Activated naive CD8-positive, alpha-beta T cell treated with anti-CD3 and anti-CD28 coated beads for 36 hours (primary cell): ENCODE data around the gene CCSER2. TPM values are rescaled to one million over a fixed set of nuclear protein-coding genes. Genes with fewer than 3 reads are reported as not detected.
"Not testable (repeated sequence)": the region's sequence is repeated elsewhere in the genome, so short reads cannot be mapped to it uniquely, and the experiment has no call there.

Experiments
- DNase-seq: peaks from one replicate; pipeline ENCODE4 v3.0.0; 2021
- H3K27ac Mint-ChIP-seq: one replicate; pipeline ENCODE4 v1.8.0; 2022; ENCODE audit warnings: mild to moderate bottlenecking, moderate library complexity, mixed read lengths
- H3K27me3 Mint-ChIP-seq: one replicate; pipeline ENCODE4 v1.8.0; 2022; ENCODE audit warnings: mild to moderate bottlenecking, mixed read lengths
- H3K36me3 Mint-ChIP-seq: one replicate; pipeline ENCODE4 v1.8.0; 2021; ENCODE audit warnings: mild to moderate bottlenecking, mixed read lengths
- H3K4me1 Mint-ChIP-seq: one replicate; pipeline ENCODE4 v1.8.0; 2021; ENCODE audit warnings: mixed read lengths
- H3K4me3 Mint-ChIP-seq: one replicate; pipeline ENCODE4 v1.8.0; 2022; ENCODE audit warnings: mild to moderate bottlenecking, moderate library complexity, mixed read lengths
- H3K9me3 Mint-ChIP-seq: one replicate; pipeline ENCODE4 v1.8.0; 2022; ENCODE audit warnings: mixed read lengths
- total RNA-seq, 2 experiments: library from RNA; stranded (reverse); gene quantifications; one replicate each; pipeline ENCODE4 v1.2.3, GENCODE V29; 2021

Gene CCSER2
- total RNA-seq, 2 experiments from 2014 or later: 42.4 to 43.8 TPM

GRCh38 chr10:84460520-84460919 lies 132.1 kb downstream of the CCSER2 start:
- Mint-ChIP-seq H3K4me3 (no peak overlapping the region), H3K27me3 (no peaks in the 10 kb centered on the region), H3K4me1 (peaks cover 11% of the 10 kb centered on the region), H3K36me3 (peaks cover 38% of the 10 kb centered on the region), H3K27ac (no peak overlapping the region), H3K9me3 (peaks cover 6% of the 10 kb centered on the region)
- DNase-seq: no peak

DNA sequence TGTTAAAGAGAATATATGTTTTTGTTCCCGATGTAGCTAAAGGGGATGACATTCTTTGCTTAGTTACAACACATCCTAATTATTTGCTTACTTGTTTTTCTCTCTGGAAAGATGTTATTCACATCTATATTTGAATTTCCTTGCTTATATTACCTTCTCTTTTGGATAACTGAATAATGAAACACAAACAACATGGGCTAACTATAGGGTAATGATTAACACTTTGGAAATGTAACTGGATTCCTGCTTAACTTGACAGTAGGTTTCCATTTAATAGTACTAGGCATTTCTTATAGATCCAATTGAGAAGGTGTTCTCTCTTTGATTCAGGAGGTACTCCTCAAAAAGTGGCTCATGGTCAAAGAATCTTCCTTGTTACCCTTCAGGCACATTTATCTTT lies 141.1 kb downstream of the CCSER2 start:
- Mint-ChIP-seq H3K4me1 (no peaks in the 10 kb centered on the region), H3K27me3 (no peaks in the 10 kb centered on the region), H3K36me3 (peaks cover 19% of the 10 kb centered on the region), H3K27ac (no peak overlapping the region), H3K4me3 (no peak overlapping the region), H3K9me3 (no peaks in the 10 kb centered on the region)
- DNase-seq: no peak

DNA sequence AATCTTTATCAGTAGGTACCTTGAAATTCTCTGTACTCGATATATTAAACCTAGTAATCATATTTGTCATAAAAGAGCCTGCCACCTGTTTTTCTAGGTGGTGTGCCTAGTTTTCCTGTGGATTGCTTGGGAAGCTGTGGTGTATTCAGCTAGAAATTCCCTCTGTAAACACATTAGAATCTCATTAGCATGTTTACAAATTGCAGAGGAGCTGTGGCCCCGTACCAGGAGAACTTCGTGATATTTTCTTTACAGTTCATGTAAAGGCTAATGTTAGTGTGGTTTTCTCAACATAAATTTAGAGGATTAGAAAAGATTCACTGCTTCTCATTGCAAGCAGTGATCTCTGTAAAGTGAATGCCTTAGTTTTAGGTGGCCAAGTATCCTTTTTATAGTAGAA lies 144.7 kb downstream of the CCSER2 start:
- DNase-seq: no peak

GRCh38 chr10:84477398-84478128 lies 149.2 kb downstream of the CCSER2 start:
- Mint-ChIP-seq H3K27ac (no peak overlapping the region), H3K4me1 (peaks cover 2% of the 10 kb centered on the region), H3K4me3 (no peak overlapping the region), H3K27me3 (no peaks in the 10 kb centered on the region), H3K9me3 (no peaks in the 10 kb centered on the region), H3K36me3 (peaks cover 11% of the 10 kb centered on the region)
- DNase-seq: no peak

More for the DNA sequence above, 144.7 kb downstream of the CCSER2 start:
- H3K27me3 Mint-ChIP-seq: no peaks in the 10 kb centered on the region
- H3K4me1 Mint-ChIP-seq: no peaks in the 10 kb centered on the region
- no peak overlapping the region for H3K4me3 Mint-ChIP-seq
- H3K27ac Mint-ChIP-seq: no peak overlapping the region
- peaks cover 3% of the 10 kb centered on the region for H3K36me3 Mint-ChIP-seq
- H3K9me3 Mint-ChIP-seq: no peaks in the 10 kb centered on the region

DNA sequence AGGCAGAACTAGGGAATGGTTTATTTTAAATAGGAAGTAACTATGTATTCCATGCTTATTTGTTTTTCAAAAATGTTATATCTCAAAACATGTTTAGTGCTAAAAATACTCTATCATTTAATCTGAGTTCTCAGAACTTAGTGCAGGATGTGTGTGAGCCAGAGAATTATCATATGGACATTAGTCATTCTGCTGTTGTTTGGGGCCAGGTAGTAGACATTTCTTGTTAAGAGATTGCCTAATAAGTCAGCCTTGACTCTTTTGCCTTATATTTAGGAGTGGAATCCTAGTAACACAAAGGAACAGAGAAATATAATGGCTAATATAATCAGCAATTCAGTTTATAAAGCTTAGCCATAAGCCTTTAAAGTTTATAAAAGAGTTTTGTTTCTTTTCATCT lies 149.8 kb downstream of the CCSER2 start:
- H3K27me3 Mint-ChIP-seq: no peaks in the 10 kb centered on the region
- no peak for DNase-seq
- H3K4me1 Mint-ChIP-seq: peaks cover 2% of the 10 kb centered on the region
- peaks cover 13% of the 10 kb centered on the region for H3K36me3 Mint-ChIP-seq
- H3K9me3 Mint-ChIP-seq: no peaks in the 10 kb centered on the region
- H3K4me3 Mint-ChIP-seq: no peak overlapping the region
- H3K27ac Mint-ChIP-seq: no peak overlapping the region

DNA sequence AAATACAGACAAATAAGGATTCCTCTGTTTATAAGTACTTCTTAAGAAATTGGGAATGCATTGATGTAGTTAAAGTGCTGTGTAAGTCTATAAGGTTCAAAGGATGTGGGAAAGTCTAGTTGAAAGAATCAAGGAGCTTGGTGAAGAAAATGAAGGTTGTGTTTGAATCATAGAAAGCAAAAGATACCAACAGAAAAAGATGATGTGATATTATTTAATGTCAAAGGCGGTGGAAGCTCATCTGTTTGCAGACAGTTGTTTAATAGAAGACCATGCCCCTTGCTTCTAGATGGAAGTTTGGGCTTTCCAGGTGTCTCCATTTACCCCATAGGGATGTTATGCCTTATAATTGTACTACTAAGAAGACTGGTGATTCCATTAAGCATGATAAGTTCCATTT lies 150.3 kb downstream of the CCSER2 start:
- Mint-ChIP-seq H3K9me3 (no peaks in the 10 kb centered on the region), H3K36me3 (peaks cover 13% of the 10 kb centered on the region), H3K27ac (no peak overlapping the region), H3K27me3 (no peaks in the 10 kb centered on the region), H3K4me3 (no peak overlapping the region), H3K4me1 (peaks cover 2% of the 10 kb centered on the region)
- DNase-seq: no peak

- no peak overlapping the region for H3K4me3 Mint-ChIP-seq
- H3K36me3 Mint-ChIP-seq: peaks cover 59% of the 10 kb centered on the region
- H3K4me1 Mint-ChIP-seq: no peaks in the 10 kb centered on the region
- H3K27ac Mint-ChIP-seq: no peak overlapping the region
- no peaks in the 10 kb centered on the region for H3K27me3 Mint-ChIP-seq
- no peak for DNase-seq
- H3K9me3 Mint-ChIP-seq: peaks cover 4% of the 10 kb centered on the region
Measured at GRCh38 chr10:84484541-84484940, 156.2 kb downstream of the CCSER2 start.

- Mint-ChIP-seq H3K36me3 (peaks cover 42% of the 10 kb centered on the region), H3K4me3 (no peak overlapping the region), H3K4me1 (peaks cover 16% of the 10 kb centered on the region), H3K27me3 (no peaks in the 10 kb centered on the region), H3K9me3 (peaks cover 2% of the 10 kb centered on the region), H3K27ac (no peak overlapping the region)
- no peak for DNase-seq
Measured at GRCh38 chr10:84493361-84493760, 165.0 kb downstream of the CCSER2 start.

DNA sequence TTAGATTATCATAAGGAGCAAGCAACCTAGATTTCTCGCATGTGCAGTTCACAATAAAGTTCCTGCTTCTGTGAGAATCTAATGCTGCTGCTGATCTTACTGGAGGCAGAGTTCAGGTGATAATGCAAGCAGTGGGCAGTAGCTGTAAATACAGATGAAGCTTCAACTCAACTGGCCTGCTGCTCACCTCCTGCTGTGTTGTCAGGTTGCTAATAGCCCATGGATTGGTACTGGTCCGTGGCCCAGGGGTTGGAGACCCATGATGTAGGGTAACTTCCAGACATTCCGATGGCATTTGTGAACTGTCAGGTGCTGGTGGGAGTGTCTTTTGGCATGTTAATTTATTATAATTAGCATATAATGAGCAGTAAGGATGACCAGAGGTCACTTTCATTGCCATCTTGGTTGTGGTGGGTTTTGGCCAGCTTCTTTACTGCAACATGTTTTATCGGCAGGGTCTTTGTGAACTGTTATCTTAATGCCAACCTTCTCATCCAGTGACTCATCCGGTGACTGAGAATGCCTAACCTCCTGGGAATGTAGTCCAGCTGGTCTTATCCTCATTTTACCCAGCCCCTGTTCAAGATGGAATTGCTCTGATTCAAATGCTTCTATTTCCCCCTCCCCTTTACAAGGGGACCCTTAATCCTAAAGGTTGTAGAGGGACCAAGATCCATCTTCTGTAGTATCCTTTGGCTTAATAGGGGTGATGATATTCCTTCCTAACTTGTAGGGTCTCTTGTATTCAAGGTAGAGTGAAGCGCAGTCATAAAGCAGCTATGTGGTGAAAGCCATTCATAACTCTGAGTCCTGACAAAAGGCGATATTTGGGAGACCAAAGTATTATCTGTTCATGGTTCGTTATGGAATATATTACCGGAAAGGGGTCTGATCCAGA lies 165.8 kb downstream of the CCSER2 start:
- peaks cover 2% of the 10 kb centered on the region for H3K9me3 Mint-ChIP-seq
- peaks cover 18% of the 10 kb centered on the region for H3K4me1 Mint-ChIP-seq
- H3K27ac Mint-ChIP-seq: no peak overlapping the region
- DNase-seq: no peak
- peaks cover 34% of the 10 kb centered on the region for H3K36me3 Mint-ChIP-seq
- no peaks in the 10 kb centered on the region for H3K27me3 Mint-ChIP-seq
- H3K4me3 Mint-ChIP-seq: no peak overlapping the region

DNA sequence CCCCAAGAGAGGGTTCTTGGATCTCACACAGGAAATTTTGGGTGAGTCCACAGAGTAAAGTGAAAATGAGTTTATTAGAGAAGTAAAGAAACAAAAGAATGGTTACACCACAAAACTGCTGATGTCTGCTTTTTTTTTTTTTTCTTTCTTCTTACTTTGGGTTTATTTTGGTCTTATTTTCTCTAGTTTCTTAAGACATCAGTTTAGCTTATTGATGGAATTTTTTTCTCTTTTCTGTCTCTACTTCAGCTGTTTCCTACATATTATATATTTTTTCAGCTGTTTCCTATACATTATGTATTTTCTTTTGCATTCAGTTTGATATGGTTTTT lies 166.4 kb downstream of the CCSER2 start:
- H3K27ac Mint-ChIP-seq: no peak overlapping the region
- H3K4me3 Mint-ChIP-seq: no peak overlapping the region
- H3K4me1 Mint-ChIP-seq: peaks cover 20% of the 10 kb centered on the region
- peaks cover 2% of the 10 kb centered on the region for H3K9me3 Mint-ChIP-seq
- peaks cover 29% of the 10 kb centered on the region for H3K36me3 Mint-ChIP-seq
- no peaks in the 10 kb centered on the region for H3K27me3 Mint-ChIP-seq
- no peak for DNase-seq

- Mint-ChIP-seq H3K27ac (no peak overlapping the region), H3K4me1 (peaks cover 20% of the 10 kb centered on the region), H3K36me3 (peaks cover 7% of the 10 kb centered on the region), H3K27me3 (no peaks in the 10 kb centered on the region), H3K4me3 (no peak overlapping the region), H3K9me3 (no peaks in the 10 kb centered on the region)
- no peak for DNase-seq
Measured at GRCh38 chr10:84497978-84498377, 169.6 kb downstream of the CCSER2 start.

DNA sequence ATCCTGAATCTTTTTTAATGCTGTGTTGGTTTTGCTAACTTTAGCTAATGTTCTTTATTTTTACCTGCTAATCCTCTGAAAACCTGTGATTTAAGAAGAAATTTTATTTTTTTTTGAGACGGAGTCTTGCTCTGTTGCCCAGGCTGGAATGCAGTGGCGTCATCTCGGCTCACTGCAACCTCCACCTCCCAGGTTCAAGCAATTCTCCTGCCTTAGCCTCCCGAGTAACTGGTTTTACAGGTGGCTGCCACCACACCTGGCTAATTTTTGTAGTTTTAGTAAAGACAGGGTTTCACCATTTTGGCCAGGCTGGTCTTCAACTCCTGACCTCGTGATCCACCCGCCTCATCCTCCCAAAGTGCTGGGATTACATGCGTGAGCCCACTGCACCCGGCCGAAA lies 170.7 kb downstream of the CCSER2 start:
- H3K36me3 Mint-ChIP-seq, DNase-seq: not testable (repeated sequence)

DNA sequence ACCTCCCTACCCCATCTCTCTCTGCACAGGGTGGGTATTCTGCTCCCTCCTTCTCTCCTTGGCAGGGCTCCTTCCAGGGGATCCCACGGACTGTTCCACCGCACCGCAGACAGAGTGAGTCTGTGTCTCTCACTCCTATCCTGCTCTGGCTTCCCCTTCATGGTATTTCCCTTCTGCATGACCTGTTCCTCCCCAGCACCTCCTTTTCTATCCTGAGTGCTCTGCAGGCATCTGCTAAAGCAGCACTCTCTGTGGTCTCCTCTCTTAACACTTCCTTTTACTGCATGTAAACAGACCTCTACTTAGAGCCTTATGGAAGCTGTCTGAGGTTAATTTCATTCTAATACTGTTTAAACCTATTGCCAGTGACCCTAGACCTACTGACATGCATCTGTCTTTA lies 171.5 kb downstream of the CCSER2 start:
- Mint-ChIP-seq H3K27me3 (no peaks in the 10 kb centered on the region), H3K9me3 (no peaks in the 10 kb centered on the region), H3K4me3 (no peak overlapping the region), H3K27ac (no peak overlapping the region), H3K36me3 (peaks cover 7% of the 10 kb centered on the region), H3K4me1 (peaks cover 11% of the 10 kb centered on the region)
- DNase-seq: no peak

More for the DNA sequence above, 170.7 kb downstream of the CCSER2 start:
- not testable (repeated sequence) for H3K27me3 Mint-ChIP-seq, H3K4me3 Mint-ChIP-seq, H3K27ac Mint-ChIP-seq, H3K9me3 Mint-ChIP-seq
- peaks cover 16% of the 10 kb centered on the region for H3K4me1 Mint-ChIP-seq

- no peak overlapping the region for H3K27ac Mint-ChIP-seq
- no peaks in the 10 kb centered on the region for H3K4me1 Mint-ChIP-seq
- no peaks in the 10 kb centered on the region for H3K27me3 Mint-ChIP-seq
Measured at GRCh38 chr10:84510121-84510520, 181.7 kb downstream of the CCSER2 start.

GRCh38 chr10:84511106-84511505 lies 182.7 kb downstream of the CCSER2 start:
- no peak overlapping the region for H3K4me3 Mint-ChIP-seq
- DNase-seq: no peak
- H3K9me3 Mint-ChIP-seq: no peaks in the 10 kb centered on the region
- H3K27me3 Mint-ChIP-seq: no peaks in the 10 kb centered on the region
- peaks cover 5% of the 10 kb centered on the region for H3K36me3 Mint-ChIP-seq
- H3K4me1 Mint-ChIP-seq: no peaks in the 10 kb centered on the region
- no peak overlapping the region for H3K27ac Mint-ChIP-seq

More at GRCh38 chr10:84510121-84510520, 181.7 kb downstream of the CCSER2 start:
- Mint-ChIP-seq H3K36me3 (peaks cover 5% of the 10 kb centered on the region), H3K4me3 (no peak overlapping the region), H3K9me3 (no peaks in the 10 kb centered on the region)
- no peak for DNase-seq
